K562 (cell line): ENCODE data around the gene FOS. TPM values are rescaled to one million over a fixed set of nuclear protein-coding genes. Genes with fewer than 3 reads are reported as not detected.
A peak's percentile ranks its signal among the peaks of the same experiment; 100 is the strongest.

Source experiments
- ATF7 ChIP-seq: fragments of 450-650 bp; IDR thresholded peaks from 2 replicates; pipeline ENCODE4 v1.7.1; 2014; ENCODE audit warnings: mild to moderate bottlenecking, moderate library complexity
- ELF2 ChIP-seq: fragments of 250-450 bp; sonication (Bioruptor Pico); IDR thresholded peaks from 2 replicates; pipeline ENCODE4 v1.5.0; 2021; ENCODE audit warnings: mild to moderate bottlenecking
- HDAC2 ChIP-seq: fragments of 450-650 bp; IDR thresholded peaks from 2 replicates; pipeline ENCODE4 v1.6.1; 2016; ENCODE audit warnings: mild to moderate bottlenecking
- HDAC8 ChIP-seq: fragments of 450-650 bp; IDR thresholded peaks from 2 replicates; pipeline ENCODE4 v1.6.1; 2016; ENCODE audit warnings: mild to moderate bottlenecking, missing genetic modification characterization, moderate library complexity, missing compliant biosample characterization
- JUNB ChIP-seq: fragments of 450-650 bp; formaldehyde crosslinking; conservative IDR thresholded peaks from 2 replicates; pipeline ENCODE4 v1.4.0; 2020; ENCODE audit warnings: mild to moderate bottlenecking
- MAZ ChIP-seq, 2 experiments: fragments of 450-650 bp in 1 of 2; sonication (generic) in 1 of 2; formaldehyde crosslinking; IDR thresholded peaks in 1 of 2; conservative IDR thresholded peaks in 1 of 2; 2 replicates each; pipeline versions ENCODE4 v1.4.0 to v1.5.0; 2020; ENCODE audit warnings: mild to moderate bottlenecking in 1 of 2, missing genetic modification reagents in 1 of 2
- NUFIP1 ChIP-seq: fragments of 450-650 bp; IDR thresholded peaks from 2 replicates; pipeline ENCODE4 v1.6.1; 2018; ENCODE audit not compliant: partially characterized antibody
- PHF8 ChIP-seq: fragments of 200-600 bp; sonication (generic); IDR thresholded peaks from 2 replicates; pipeline ENCODE4 v1.6.1; 2012; ENCODE audit warnings: mixed run types, mild to moderate bottlenecking, inconsistent platforms, low read length, moderate library complexity, borderline replicate concordance
- ZKSCAN1 ChIP-seq: fragments of 150-350 bp; IDR thresholded peaks from 2 replicates; pipeline ENCODE4 v1.6.1; 2016; ENCODE audit warnings: low read depth, low read length
- ZNF23 ChIP-seq: fragments of 250-450 bp; sonication (Bioruptor Pico); IDR thresholded peaks from 2 replicates; pipeline ENCODE4 v1.4.0; 2020; ENCODE audit warnings: mild to moderate bottlenecking
- ZNF282 ChIP-seq: sonication (generic); formaldehyde crosslinking; IDR thresholded peaks from 2 replicates; pipeline ENCODE4 v1.8.1; 2023; ENCODE audit warnings: missing genetic modification reagents
- ZNF318 ChIP-seq, 2 experiments: fragments of 450-650 bp; IDR thresholded peaks; 2 replicates each; pipeline ENCODE4 v1.6.1; 2016; ENCODE audit warnings: mild to moderate bottlenecking in 2 of 2, borderline replicate concordance in 1 of 2, low read depth in 1 of 2, moderate library complexity in 1 of 2
- ZNF551 ChIP-seq: fragments of 250-450 bp; sonication (Bioruptor Pico); IDR thresholded peaks from 2 replicates; pipeline ENCODE4 v1.5.0; 2021; ENCODE audit warnings: mild to moderate bottlenecking, moderate library complexity
- ZNF695 ChIP-seq: fragments of 450-650 bp; formaldehyde crosslinking; IDR thresholded peaks from 2 replicates; pipeline ENCODE4 v1.4.0; 2020; ENCODE audit warnings: mild to moderate bottlenecking, moderate library complexity
- ZNF766 ChIP-seq: fragments of 200-800 bp; sonication (Bioruptor generic); conservative IDR thresholded peaks from 2 replicates; pipeline ENCODE4 v1.6.1; 2016; ENCODE audit warnings: missing genetic modification characterization, missing compliant biosample characterization
- polyA plus RNA-seq, 8 experiments: library from polyadenylated mRNA; depleted of rRNA in 4 of 8; stranded (reverse) in 5 of 8; unstranded in 3 of 8; fragments of >200 nt; fragmentation: Nextera tagmentation in 2 of 8; fragmentation: Illumina TruSeq in 1 of 8; extraction: Ambion mirVana in 2 of 8; extraction: Trizol in 1 of 8; gene quantifications; 2 replicates each; pipeline versions ENCODE4 v1.2.1 to v1.2.3, GENCODE V29; 2011 to 2014; ENCODE audit warnings: inconsistent platforms in 1 of 8, missing spikeins in 1 of 8
- total RNA-seq, 7 experiments: library from RNA; depleted of rRNA in 6 of 7; stranded (reverse); fragments of >200 nt in 6 of 7; fragmentation: Illumina TruSeq in 2 of 7; extraction: Trizol in 2 of 7; gene quantifications; 2 replicates each; pipeline versions ENCODE4 v1.2.1 to v1.2.3, GENCODE V29; 2011 to 2021; ENCODE audit warnings: low replicate concordance in 1 of 7
- TF ChIP-seq, protein P1 (sequence below): conservative IDR thresholded peaks from 2 replicates; pipeline ENCODE4 v1.6.1; 2011; ENCODE audit warnings: low read depth, mild to moderate bottlenecking, low read length; ENCODE audit not compliant: control insufficient read depth
- TF ChIP-seq, protein P2 (sequence below): fragments of 450-650 bp; formaldehyde crosslinking; IDR thresholded peaks from 2 replicates; pipeline ENCODE4 v1.4.0; 2020; ENCODE audit warnings: mild to moderate bottlenecking, moderate library complexity

The FOS gene
- total and polyA plus RNA-seq, 9 of the 15 experiments (the other 6 are each of a cell fraction or from before 2014, with no cell fraction given): 0.54 to 13.8 (median 8.9) TPM

DNA sequence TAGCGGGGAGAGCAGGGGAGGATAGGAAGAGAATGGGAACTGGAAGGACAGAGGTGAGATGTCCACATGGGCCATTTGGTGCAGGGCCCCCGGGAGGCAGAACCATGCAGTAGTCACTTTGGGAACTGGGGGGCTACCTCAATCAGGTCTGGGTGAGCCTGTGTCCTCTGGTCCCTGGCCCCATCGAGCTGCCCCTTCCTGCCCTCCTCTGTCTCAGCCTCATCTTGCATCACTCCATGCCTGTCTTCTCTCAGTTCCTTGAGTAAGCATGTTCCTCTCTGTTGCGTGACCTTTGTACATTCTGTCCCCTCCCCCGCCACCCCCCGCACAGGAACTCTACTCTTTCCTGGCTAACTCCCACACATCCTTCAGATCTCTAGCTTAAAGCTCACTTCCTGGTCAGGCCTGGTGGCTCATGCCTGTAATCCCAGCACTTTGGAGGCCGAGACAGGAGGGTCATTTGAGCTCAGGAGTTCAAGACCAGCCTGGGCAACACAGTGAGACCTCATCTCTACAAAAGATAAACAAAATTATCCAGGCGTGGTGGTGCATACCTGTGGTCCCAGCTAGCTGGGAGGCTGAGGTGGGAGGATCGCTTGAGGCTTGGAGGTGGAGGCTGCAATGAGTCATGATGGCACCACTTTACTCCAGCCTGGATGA is 23.2 kb downstream of the FOS start (continued):
- no peak for TF ChIP-seq NUFIP1
- no peak for TF ChIP-seq ELF2
- TF ChIP-seq, protein P1, sequence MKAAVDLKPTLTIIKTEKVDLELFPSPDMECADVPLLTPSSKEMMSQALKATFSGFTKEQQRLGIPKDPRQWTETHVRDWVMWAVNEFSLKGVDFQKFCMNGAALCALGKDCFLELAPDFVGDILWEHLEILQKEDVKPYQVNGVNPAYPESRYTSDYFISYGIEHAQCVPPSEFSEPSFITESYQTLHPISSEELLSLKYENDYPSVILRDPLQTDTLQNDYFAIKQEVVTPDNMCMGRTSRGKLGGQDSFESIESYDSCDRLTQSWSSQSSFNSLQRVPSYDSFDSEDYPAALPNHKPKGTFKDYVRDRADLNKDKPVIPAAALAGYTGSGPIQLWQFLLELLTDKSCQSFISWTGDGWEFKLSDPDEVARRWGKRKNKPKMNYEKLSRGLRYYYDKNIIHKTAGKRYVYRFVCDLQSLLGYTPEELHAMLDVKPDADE: no peak; the same call in 1 of the 2 replicates
- no peak for TF ChIP-seq ZNF551
- TF ChIP-seq JUNB: no peak
- no peak; the same call in 1 of the 2 replicates for TF ChIP-seq PHF8
- TF ChIP-seq, protein P2, sequence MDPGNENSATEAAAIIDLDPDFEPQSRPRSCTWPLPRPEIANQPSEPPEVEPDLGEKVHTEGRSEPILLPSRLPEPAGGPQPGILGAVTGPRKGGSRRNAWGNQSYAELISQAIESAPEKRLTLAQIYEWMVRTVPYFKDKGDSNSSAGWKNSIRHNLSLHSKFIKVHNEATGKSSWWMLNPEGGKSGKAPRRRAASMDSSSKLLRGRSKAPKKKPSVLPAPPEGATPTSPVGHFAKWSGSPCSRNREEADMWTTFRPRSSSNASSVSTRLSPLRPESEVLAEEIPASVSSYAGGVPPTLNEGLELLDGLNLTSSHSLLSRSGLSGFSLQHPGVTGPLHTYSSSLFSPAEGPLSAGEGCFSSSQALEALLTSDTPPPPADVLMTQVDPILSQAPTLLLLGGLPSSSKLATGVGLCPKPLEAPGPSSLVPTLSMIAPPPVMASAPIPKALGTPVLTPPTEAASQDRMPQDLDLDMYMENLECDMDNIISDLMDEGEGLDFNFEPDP (CRISPR knock-in tag): no peak
- TF ChIP-seq ZNF318 (IDR thresholded peaks at IDR 0.05; ENCODE audit: borderline replicate concordance in 1 of 2, low read depth in 1 of 2): peak in 1 of 2 experiments; percentile 49; a peak in 1 of 4 replicates
- no peak for TF ChIP-seq ZNF695 (CRISPR knock-in tag)
- TF ChIP-seq ZNF282: no peak
- TF ChIP-seq MAZ (CRISPR knock-in tag; conservative IDR thresholded peaks at IDR 0.05 in 1 of 2, IDR thresholded peaks at IDR 0.05 in 1 of 2): 0 out of 4 replicates have a peak, but pooled peaks of 1 of the 2 experiments have one; percentile 21
- no peak for TF ChIP-seq ZKSCAN1
- TF ChIP-seq ATF7: 0 out of 2 replicates have a peak, but pooled peaks have one; percentile 36
- TF ChIP-seq ZNF766 (CRISPR knock-in tag): no peak
- TF ChIP-seq HDAC2: 0 out of 2 replicates have a peak, but pooled peaks have one; percentile 43
- no peak for TF ChIP-seq HDAC8 (tag)
- TF ChIP-seq ZNF23 (CRISPR knock-in tag): no peak
